ENCODE measurements around the gene NDUFA13. TPM values are rescaled to one million over a fixed set of nuclear protein-coding genes. Genes with fewer than 3 reads are reported as not detected.
A peak's percentile ranks its signal among the peaks of the same experiment; 100 is the strongest.

The NDUFA13 gene
- total and polyA plus RNA-seq, 2 experiments from 2014 or later, result 119 to 843 TPM

GRCh38 chr19:19562665-19563347 is 46.8 kb downstream of the NDUFA13 start:
- no peaks in the 10 kb centered on the region for H3K36me3 ChIP-seq
- H3K4me1 ChIP-seq (ENCODE audit: low read depth), result no peaks in the 10 kb centered on the region
- no peaks in the 10 kb centered on the region for H3K27me3 ChIP-seq
- H3K27ac ChIP-seq, result no peak overlapping the region
- TF ChIP-seq, protein P1, sequence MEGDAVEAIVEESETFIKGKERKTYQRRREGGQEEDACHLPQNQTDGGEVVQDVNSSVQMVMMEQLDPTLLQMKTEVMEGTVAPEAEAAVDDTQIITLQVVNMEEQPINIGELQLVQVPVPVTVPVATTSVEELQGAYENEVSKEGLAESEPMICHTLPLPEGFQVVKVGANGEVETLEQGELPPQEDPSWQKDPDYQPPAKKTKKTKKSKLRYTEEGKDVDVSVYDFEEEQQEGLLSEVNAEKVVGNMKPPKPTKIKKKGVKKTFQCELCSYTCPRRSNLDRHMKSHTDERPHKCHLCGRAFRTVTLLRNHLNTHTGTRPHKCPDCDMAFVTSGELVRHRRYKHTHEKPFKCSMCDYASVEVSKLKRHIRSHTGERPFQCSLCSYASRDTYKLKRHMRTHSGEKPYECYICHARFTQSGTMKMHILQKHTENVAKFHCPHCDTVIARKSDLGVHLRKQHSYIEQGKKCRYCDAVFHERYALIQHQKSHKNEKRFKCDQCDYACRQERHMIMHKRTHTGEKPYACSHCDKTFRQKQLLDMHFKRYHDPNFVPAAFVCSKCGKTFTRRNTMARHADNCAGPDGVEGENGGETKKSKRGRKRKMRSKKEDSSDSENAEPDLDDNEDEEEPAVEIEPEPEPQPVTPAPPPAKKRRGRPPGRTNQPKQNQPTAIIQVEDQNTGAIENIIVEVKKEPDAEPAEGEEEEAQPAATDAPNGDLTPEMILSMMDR (IDR thresholded peaks at IDR 0.05; ENCODE audit: low read depth, low read length), result no peak
- no peak for DNase-seq (ENCODE audit: low read depth in 1 of 2, low spot score in 1 of 2)
- H3K4me3 ChIP-seq, result no peak overlapping the region
- H3K9me3 ChIP-seq (ENCODE audit: low read depth), result no peaks in the 10 kb centered on the region

DNA sequence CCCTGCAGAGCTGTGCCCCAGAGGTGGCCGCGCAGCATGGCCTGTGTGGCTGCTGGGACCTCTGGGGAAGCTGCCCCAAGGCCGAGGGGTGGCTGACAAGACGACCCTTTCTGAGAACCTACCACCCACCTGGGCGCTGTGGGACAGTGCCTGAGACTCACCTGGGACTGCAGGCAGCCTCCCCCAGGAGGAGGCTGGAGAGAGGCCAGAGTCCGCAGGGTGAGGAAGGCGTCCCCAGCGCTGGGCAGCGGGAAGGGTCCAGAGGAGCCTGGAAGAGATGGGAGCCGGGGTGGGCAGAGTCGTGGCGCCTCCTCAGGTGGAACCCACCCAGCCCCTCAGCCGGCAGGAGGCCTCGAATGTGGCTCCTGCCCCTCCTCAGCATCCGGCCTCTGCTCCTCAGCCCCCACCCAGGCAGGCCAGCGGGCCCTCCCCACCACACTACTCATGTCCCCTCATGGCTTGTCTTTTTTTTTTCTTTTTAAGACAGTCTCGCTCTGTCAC is 47.4 kb downstream of the NDUFA13 start:
- H3K9me3 ChIP-seq (ENCODE audit: low read depth), result no peaks in the 10 kb centered on the region
- H3K4me3 ChIP-seq, result no peak overlapping the region
- no peaks in the 10 kb centered on the region for H3K27me3 ChIP-seq
- H3K27ac ChIP-seq, result no peak overlapping the region
- no peak for DNase-seq (ENCODE audit: low read depth in 1 of 2, low spot score in 1 of 2)
- no peaks in the 10 kb centered on the region for H3K36me3 ChIP-seq
- H3K4me1 ChIP-seq (ENCODE audit: low read depth), result no peaks in the 10 kb centered on the region
- TF ChIP-seq, protein P1 (IDR thresholded peaks at IDR 0.05; ENCODE audit: low read depth, low read length), result no peak

GRCh38 chr19:19566306-19566705 is 50.3 kb downstream of the NDUFA13 start:
- DNase-seq (ENCODE audit: low read depth in 1 of 2, low spot score in 1 of 2), result no peak
- TF ChIP-seq, protein P1 (IDR thresholded peaks at IDR 0.05; ENCODE audit: low read depth, low read length), result no peak

DNA sequence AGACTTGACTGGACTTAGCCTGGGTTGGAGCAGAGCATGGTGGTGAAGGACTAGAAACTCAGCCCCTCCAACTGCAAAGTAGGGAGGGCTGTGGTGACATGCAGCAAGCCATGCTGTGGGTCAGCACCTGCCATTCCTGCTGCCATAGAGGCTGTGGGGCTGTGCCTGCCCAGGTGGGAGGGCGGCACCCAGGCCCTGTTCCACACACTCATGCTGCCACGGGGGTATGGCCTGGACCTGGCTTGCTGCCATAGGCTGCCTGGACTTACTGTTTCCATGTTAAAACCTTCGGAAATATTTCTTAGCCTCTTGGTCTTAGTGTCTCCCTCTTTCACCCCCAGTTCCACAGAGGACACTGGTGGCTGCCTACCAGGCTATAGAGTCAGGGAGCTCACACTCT is 51.4 kb downstream of the NDUFA13 start:
- no peak overlapping the region for H3K27ac ChIP-seq
- no peaks in the 10 kb centered on the region for H3K4me1 ChIP-seq (ENCODE audit: low read depth)
- TF ChIP-seq, protein P1 (IDR thresholded peaks at IDR 0.05; ENCODE audit: low read depth, low read length), result no peak
- H3K4me3 ChIP-seq, result no peak overlapping the region
- no peak for DNase-seq (ENCODE audit: low read depth in 1 of 2, low spot score in 1 of 2)
- no peaks in the 10 kb centered on the region for H3K27me3 ChIP-seq
- H3K36me3 ChIP-seq, result peaks cover 4% of the 10 kb centered on the region
- H3K9me3 ChIP-seq (ENCODE audit: low read depth), result no peaks in the 10 kb centered on the region

More at GRCh38 chr19:19566306-19566705, 50.3 kb downstream of the NDUFA13 start:
- Histone ChIP-seq H3K4me1 (ENCODE audit: low read depth) (no peaks in the 10 kb centered on the region), H3K4me3 (no peak overlapping the region), H3K36me3 (peaks cover 4% of the 10 kb centered on the region), H3K9me3 (ENCODE audit: low read depth) (no peaks in the 10 kb centered on the region), H3K27ac (no peak overlapping the region), H3K27me3 (no peaks in the 10 kb centered on the region)

DNA sequence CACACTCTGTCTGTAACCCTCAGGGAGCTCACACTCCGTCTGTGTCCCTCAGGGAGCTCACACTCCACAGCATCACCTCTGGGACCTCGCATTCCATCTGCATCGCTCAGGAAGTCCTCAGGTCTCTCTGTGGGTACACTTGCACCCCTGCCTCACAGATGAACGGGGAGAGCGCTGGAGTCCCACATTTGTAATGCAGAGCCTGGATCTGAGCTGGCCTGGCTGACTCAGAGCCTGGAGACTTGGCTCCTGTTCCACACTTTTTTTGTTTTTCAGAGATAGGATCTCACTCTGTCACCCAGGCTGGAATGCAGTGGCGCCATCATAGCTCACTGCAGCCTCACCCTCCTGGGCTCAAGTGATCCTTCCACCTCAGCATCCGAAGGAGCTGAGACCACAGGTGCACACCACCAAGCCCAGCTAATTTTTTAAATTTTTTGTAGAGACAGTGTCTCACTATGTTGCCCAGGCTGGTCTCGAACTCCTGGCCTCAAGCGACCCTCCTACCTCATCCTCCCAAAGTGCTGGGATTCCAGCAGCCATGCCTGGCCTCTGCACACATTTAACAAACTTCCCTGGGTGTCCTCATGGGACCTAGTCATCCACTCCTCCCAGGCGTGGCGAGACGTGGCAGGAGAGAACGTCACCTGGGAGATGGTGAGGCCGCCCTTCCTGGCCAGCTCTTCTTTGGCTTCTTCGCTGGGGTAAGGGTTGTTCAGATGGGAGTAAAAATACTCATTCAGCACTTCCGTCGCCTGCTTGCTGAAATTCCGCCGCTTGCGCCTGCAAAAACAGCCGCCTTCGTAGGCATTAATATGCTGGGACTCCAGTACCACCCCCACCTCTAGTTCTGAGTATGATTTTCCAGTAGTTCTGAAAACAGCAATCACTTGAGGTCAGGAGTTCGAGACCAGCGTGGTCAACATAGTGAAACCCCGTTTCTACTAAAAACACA is 53.1 kb downstream of the NDUFA13 start:
- Histone ChIP-seq H3K9me3 (ENCODE audit: low read depth) (no peaks in the 10 kb centered on the region), H3K36me3 (peaks cover 4% of the 10 kb centered on the region), H3K27me3 (no peaks in the 10 kb centered on the region), H3K4me3 (no peak overlapping the region), H3K4me1 (ENCODE audit: low read depth) (no peaks in the 10 kb centered on the region), H3K27ac (no peak overlapping the region)
- peak in 1 of 2 donors; percentile 44 for DNase-seq (ENCODE audit: low read depth in 1 of 2, low spot score in 1 of 2)
- TF ChIP-seq, protein P1 (IDR thresholded peaks at IDR 0.05; ENCODE audit: low read depth, low read length), result no peak

Data from cardiac muscle cell (in vitro differentiated cells and primary cell).